H1 (cell line): ENCODE results near the gene DLL1.

Source experiments
- ASH2L ChIP-seq: fragments of 200-600, 300-600 bp; sonication (generic); IDR thresholded peaks from one replicate; pipeline ENCODE4 v1.7.1; 2017; ENCODE audit warnings: low read length
- CEBPB ChIP-seq: IDR thresholded peaks from 2 replicates; pipeline ENCODE4 v1.6.1; 2012; ENCODE audit warnings: low read depth, low read length
- EP300 ChIP-seq, 2 experiments: IDR thresholded peaks; 1 replicate in 1 of 2; 2 replicates in 1 of 2; pipeline ENCODE4 v1.6.1; 2011 to 2012; ENCODE audit warnings: low read depth in 2 of 2, low read length in 2 of 2, mild to moderate bottlenecking in 2 of 2, borderline replicate concordance in 1 of 2, inconsistent platforms in 1 of 2, moderate library complexity in 1 of 2
- EZH2 ChIP-seq: fragments of 200-600 bp; sonication (generic); IDR thresholded peaks from 2 replicates; pipeline ENCODE4 v1.7.1; 2012; ENCODE audit warnings: low read depth, mild to moderate bottlenecking, moderate library complexity, low read length, inconsistent platforms; ENCODE audit not compliant: severe bottlenecking
- HDAC2 ChIP-seq, 2 experiments: fragments of 300-600 bp in 1 of 2; sonication (generic) in 1 of 2; IDR thresholded peaks; 2 replicates each; pipeline ENCODE4 v1.6.1; 2011 to 2012; ENCODE audit warnings: low read depth in 2 of 2, low read length in 2 of 2, mild to moderate bottlenecking in 2 of 2, moderate library complexity in 2 of 2, borderline replicate concordance in 1 of 2, inconsistent platforms in 1 of 2
- MAX ChIP-seq: IDR thresholded peaks from 2 replicates; pipeline ENCODE4 v1.6.1; 2012; ENCODE audit warnings: inconsistent platforms
- PHF8 ChIP-seq: fragments of 200-600 bp; sonication (generic); conservative IDR thresholded peaks from 2 replicates; pipeline ENCODE4 v1.7.1; 2012; ENCODE audit warnings: low read depth, mild to moderate bottlenecking, inconsistent platforms, low read length, moderate library complexity
- POLR2A ChIP-seq, 2 experiments: IDR thresholded peaks; 1 replicate in 1 of 2; 2 replicates in 1 of 2; pipeline ENCODE4 v1.6.1; 2011; ENCODE audit warnings: low read depth in 2 of 2, low read length in 2 of 2, mild to moderate bottlenecking in 2 of 2; ENCODE audit errors: control extremely low read depth in 1 of 2
- RAD21 ChIP-seq, 2 experiments: IDR thresholded peaks in 1 of 2; conservative IDR thresholded peaks in 1 of 2; 2 replicates each; pipeline ENCODE4 v1.6.1; 2011; ENCODE audit warnings: low read depth in 2 of 2, low read length in 2 of 2, improper control_type of control experiment in 1 of 2, inconsistent platforms in 1 of 2, mild to moderate bottlenecking in 1 of 2, moderate library complexity in 1 of 2
- USF2 ChIP-seq: IDR thresholded peaks from 2 replicates; pipeline ENCODE4 v1.6.1; 2011; ENCODE audit warnings: low read length, improper control_type of control experiment
- TF ChIP-seq, protein P1 (sequence below), 3 experiments: IDR thresholded peaks; 1 replicate in 2 of 3; 2 replicates in 1 of 3; pipeline versions ENCODE4 v1.5.1 to v1.6.1; 2011; ENCODE audit warnings: low read length in 3 of 3, mild to moderate bottlenecking in 3 of 3, inconsistent platforms in 2 of 3, low read depth in 1 of 3, moderate library complexity in 1 of 3; ENCODE audit not compliant: insufficient read depth in 1 of 3; ENCODE audit errors: control extremely low read depth in 1 of 3

GRCh38 chr6:170298688-170299087 lies 7.8 kb upstream of the DLL1 start:
- TF ChIP-seq PHF8 (no peak), EP300 (IDR thresholded peaks at IDR 0.05; ENCODE audit: borderline replicate concordance in 1 of 2, low read depth in 2 of 2, low read length in 2 of 2) (no peak), ASH2L (no peak), POLR2A (IDR thresholded peaks at IDR 0.05; ENCODE audit: control extremely low read depth in 1 of 2, low read depth in 2 of 2, low read length in 2 of 2) (no peak), RAD21 (IDR thresholded peaks at IDR 0.05 in 1 of 2, conservative IDR thresholded peaks at IDR 0.05 in 1 of 2; ENCODE audit: low read depth in 2 of 2, low read length in 2 of 2) (no peak), HDAC2 (IDR thresholded peaks at IDR 0.05; ENCODE audit: borderline replicate concordance in 1 of 2, low read depth in 2 of 2, low read length in 2 of 2) (no peak), USF2 (no peak), EZH2 (no peak), MAX (no peak), CEBPB (no peak)
- TF ChIP-seq, protein P1, sequence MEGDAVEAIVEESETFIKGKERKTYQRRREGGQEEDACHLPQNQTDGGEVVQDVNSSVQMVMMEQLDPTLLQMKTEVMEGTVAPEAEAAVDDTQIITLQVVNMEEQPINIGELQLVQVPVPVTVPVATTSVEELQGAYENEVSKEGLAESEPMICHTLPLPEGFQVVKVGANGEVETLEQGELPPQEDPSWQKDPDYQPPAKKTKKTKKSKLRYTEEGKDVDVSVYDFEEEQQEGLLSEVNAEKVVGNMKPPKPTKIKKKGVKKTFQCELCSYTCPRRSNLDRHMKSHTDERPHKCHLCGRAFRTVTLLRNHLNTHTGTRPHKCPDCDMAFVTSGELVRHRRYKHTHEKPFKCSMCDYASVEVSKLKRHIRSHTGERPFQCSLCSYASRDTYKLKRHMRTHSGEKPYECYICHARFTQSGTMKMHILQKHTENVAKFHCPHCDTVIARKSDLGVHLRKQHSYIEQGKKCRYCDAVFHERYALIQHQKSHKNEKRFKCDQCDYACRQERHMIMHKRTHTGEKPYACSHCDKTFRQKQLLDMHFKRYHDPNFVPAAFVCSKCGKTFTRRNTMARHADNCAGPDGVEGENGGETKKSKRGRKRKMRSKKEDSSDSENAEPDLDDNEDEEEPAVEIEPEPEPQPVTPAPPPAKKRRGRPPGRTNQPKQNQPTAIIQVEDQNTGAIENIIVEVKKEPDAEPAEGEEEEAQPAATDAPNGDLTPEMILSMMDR (IDR thresholded peaks at IDR 0.05; ENCODE audit: control extremely low read depth in 1 of 3, insufficient read depth in 1 of 3, low read depth in 1 of 3, low read length in 3 of 3) = no peak
